ENCODE results near the gene S100A13. TPM values are rescaled to one million over a fixed set of nuclear protein-coding genes. Genes with fewer than 3 reads are reported as not detected.
"Not testable (repeated sequence)": the region's sequence is repeated elsewhere in the genome, so short reads cannot be mapped to it uniquely, and the experiment has no call there.

Gene S100A13
- total RNA-seq, 6 experiments from 2014 or later = 10.4 to 24.5 (median 21.9) TPM

DNA sequence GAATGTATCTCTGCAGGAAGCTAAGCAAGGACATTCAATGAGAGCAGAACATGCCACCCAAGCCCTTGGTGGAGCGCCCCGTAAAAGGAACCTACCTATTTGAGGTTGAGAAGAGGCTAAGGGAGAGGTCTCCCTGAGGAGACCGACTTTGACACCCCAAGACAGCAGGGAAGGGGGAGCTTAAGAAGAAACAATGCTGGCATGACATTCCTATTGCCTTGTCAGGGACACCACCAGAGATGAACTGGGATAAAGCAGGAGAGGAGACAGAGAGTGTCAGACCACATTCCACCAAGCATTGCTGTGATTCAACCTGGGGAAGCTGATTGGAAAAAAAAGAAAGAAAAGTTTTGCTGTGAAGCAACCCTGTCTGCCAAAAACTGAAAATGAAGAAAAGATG lies 48.4 kb downstream of the S100A13 start:
- ATAC-seq (no peak), DNase-seq (no peak)
- intact Hi-C loops (cut with DNase I) = loop anchor here in 1 of 2 donors (10.0 kb wide), 1 partner anchor 66 kb away; no protein-coding TSS in a partner anchor
- Histone ChIP-seq H3K27me3 (no peaks in the 10 kb centered on the region), H3K4me3 (no peak overlapping the region), H3K9me3 (no peaks in the 10 kb centered on the region), H3K27ac (no peak overlapping the region), H3K4me1 (no peaks in the 10 kb centered on the region), H3K36me3 (no peaks in the 10 kb centered on the region)
- 69% methylated on average over 3 of the region's 3 CpGs for WGBS (ENCODE audit: insufficient coverage, low coverage, low lambda C conversion rate, missing lambda C conversion rate)
- TF ChIP-seq, protein P1, sequence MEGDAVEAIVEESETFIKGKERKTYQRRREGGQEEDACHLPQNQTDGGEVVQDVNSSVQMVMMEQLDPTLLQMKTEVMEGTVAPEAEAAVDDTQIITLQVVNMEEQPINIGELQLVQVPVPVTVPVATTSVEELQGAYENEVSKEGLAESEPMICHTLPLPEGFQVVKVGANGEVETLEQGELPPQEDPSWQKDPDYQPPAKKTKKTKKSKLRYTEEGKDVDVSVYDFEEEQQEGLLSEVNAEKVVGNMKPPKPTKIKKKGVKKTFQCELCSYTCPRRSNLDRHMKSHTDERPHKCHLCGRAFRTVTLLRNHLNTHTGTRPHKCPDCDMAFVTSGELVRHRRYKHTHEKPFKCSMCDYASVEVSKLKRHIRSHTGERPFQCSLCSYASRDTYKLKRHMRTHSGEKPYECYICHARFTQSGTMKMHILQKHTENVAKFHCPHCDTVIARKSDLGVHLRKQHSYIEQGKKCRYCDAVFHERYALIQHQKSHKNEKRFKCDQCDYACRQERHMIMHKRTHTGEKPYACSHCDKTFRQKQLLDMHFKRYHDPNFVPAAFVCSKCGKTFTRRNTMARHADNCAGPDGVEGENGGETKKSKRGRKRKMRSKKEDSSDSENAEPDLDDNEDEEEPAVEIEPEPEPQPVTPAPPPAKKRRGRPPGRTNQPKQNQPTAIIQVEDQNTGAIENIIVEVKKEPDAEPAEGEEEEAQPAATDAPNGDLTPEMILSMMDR (IDR thresholded peaks at IDR 0.05) = no peak
- TF ChIP-seq POLR2A (IDR thresholded peaks at IDR 0.05) = no peak

DNA sequence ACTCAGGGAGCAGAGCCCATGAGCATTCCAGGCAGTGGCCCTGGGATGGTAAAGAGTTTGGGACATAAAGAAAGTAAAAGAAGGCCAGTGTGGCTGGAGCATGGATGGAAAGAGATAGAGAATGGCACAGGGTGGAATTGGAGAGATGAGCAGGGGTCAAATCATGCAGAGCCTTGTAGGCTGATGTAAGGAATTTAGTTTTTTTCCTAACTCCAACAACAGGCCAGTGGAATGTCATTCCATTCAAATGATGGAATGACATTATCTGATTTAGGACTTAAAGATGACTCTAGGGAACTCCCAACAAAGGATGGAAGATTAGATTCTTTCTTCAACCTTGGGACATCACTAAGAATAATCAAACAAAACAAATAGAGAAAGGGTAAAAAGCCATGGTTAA lies 48.8 kb downstream of the S100A13 start:
- no peaks in the 10 kb centered on the region for H3K27me3 ChIP-seq
- no peaks in the 10 kb centered on the region for H3K36me3 ChIP-seq
- no peaks in the 10 kb centered on the region for H3K4me1 ChIP-seq
- DNase-seq = no peak
- H3K27ac ChIP-seq = no peak overlapping the region
- H3K9me3 ChIP-seq = no peaks in the 10 kb centered on the region
- H3K4me3 ChIP-seq = no peak overlapping the region
- no peak for ATAC-seq
- intact Hi-C loops (cut with DNase I) = loop anchor here in 1 of 2 donors (10.0 kb wide), 1 partner anchor 66 kb away; no protein-coding TSS in a partner anchor
- TF ChIP-seq, protein P1 (IDR thresholded peaks at IDR 0.05) = no peak
- no peak for TF ChIP-seq POLR2A (IDR thresholded peaks at IDR 0.05)

DNA sequence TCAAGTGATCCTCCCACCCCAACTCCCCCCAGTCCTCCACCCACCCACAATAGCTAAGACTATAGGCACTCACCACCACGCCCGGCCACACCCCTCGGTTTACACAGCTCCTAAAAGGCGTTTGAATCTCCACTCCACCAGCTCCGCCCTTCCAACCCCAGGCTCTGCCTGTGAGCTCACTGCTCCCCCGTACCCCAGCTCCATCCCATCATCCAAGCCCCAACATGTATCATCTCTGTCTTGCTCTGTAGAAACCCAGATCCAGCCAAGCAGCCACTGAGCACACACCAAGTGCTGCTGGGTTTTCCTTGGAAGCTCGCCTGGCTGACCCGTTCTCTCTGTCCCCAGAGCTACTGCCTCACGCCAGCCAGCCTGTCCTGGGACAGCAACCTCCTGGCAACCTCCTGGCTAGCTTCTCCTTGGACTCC lies 49.7 kb downstream of the S100A13 start:
- WGBS (ENCODE audit: insufficient coverage, low coverage, low lambda C conversion rate, missing lambda C conversion rate) = 62% methylated on average over 9 of the region's 9 CpGs
- intact Hi-C loops (cut with DNase I) = loop anchor here in 1 of 2 donors (10.0 kb wide), 1 partner anchor 67 kb away; no protein-coding TSS in a partner anchor
- DNase-seq = no peak

DNA sequence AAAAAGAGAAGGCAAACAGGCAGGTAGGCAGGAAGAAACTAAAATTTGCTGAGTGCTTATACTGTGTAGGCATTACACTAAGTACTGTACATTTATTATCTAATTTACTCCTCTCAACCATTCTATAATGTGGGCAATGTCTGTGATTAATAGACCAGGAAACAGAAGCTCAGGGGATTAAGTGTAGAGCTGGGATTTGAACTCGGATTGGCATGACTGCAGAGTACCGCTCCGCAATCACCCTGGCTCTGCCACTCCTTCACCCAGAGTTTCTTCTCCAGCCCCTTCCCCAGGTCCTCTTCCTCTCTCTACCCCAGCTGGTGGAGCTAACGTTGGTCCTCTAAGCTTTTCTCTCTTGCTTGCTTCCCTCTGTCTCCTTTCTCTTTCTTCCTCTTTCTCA lies 50.2 kb downstream of the S100A13 start:
- ATAC-seq = no peak
- intact Hi-C loops (cut with DNase I) = loop anchor here in 1 of 2 donors (10.0 kb wide), 1 partner anchor 68 kb away; no protein-coding TSS in a partner anchor

More for the DNA sequence above, 49.7 kb downstream of the S100A13 start:
- no peak overlapping the region for H3K4me3 ChIP-seq
- no peaks in the 10 kb centered on the region for H3K36me3 ChIP-seq
- TF ChIP-seq, protein P1 (IDR thresholded peaks at IDR 0.05) = no peak
- no peak for TF ChIP-seq POLR2A (IDR thresholded peaks at IDR 0.05)
- no peak for ATAC-seq
- H3K9me3 ChIP-seq = no peaks in the 10 kb centered on the region
- no peak overlapping the region for H3K27ac ChIP-seq
- H3K27me3 ChIP-seq = no peaks in the 10 kb centered on the region
- peaks cover 0 to 3% (median 0%) of the 10 kb centered on the region in 4 donors for H3K4me1 ChIP-seq

DNA sequence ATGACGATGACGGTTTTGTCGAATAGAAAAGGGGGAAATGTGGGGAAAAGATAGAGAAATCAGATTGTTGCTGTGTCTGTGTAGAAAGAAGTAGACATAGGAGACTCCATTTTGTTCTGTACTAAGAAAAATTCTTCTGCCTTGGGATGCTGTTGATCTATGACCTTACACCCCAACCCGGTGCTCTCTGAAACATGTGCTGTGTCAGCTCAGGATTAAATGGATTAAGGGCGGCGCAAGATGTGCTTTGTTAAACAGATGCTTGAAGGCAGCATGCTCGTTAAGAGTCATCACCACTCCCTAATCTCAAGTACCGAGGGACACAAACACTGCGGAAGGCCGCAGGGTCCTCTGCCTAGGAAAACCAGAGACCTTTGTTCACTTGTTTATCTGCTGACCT lies 51.8 kb downstream of the S100A13 start:
- not testable (repeated sequence) for H3K9me3 ChIP-seq, H3K27me3 ChIP-seq, ATAC-seq, H3K4me1 ChIP-seq, H3K4me3 ChIP-seq, H3K36me3 ChIP-seq, H3K27ac ChIP-seq, DNase-seq
- intact Hi-C loops (cut with DNase I) = loop anchor here in 1 of 2 donors (10.0 kb wide), 1 partner anchor 69 kb away; no protein-coding TSS in a partner anchor
- 75% methylated on average over 7 of the region's 10 CpGs for WGBS (ENCODE audit: insufficient coverage, low coverage, low lambda C conversion rate, missing lambda C conversion rate)

More for the DNA sequence above, 50.2 kb downstream of the S100A13 start:
- no peaks in the 10 kb centered on the region for H3K36me3 ChIP-seq
- no peak overlapping the region for H3K4me3 ChIP-seq
- WGBS (ENCODE audit: insufficient coverage, low coverage, low lambda C conversion rate, missing lambda C conversion rate) = 66% methylated on average over 4 of the region's 4 CpGs
- peaks cover 0 to 3% (median 0%) of the 10 kb centered on the region in 4 donors for H3K4me1 ChIP-seq
- no peaks in the 10 kb centered on the region for H3K27me3 ChIP-seq
- no peak overlapping the region for H3K27ac ChIP-seq
- no peaks in the 10 kb centered on the region for H3K9me3 ChIP-seq
- no peak for DNase-seq
- TF ChIP-seq, protein P1 (IDR thresholded peaks at IDR 0.05) = no peak
- no peak for TF ChIP-seq POLR2A (IDR thresholded peaks at IDR 0.05)

DNA sequence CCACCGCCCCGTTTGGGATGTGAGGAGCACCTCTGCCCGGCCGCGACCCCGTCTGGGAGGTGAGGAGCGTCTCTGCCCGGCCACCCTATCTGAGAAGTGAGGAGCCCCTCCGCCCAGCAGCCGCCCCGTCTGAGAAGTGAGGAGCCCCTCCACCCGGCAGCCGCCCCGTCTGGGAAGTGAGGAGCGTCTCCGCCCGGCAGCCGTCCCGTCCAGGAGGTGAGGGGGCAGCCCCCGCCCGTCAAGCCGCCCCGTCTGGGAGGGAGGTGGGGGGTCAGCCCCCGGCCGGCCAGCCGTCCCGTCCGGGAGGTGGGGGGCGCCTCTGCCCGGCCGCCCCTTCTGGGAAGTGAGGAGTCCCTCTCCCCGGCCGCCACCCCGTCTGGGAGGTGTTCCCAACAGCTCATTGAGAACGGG lies 52.2 kb downstream of the S100A13 start:
- not testable (repeated sequence) for H3K27ac ChIP-seq, H3K4me1 ChIP-seq, H3K27me3 ChIP-seq, H3K9me3 ChIP-seq, H3K36me3 ChIP-seq, DNase-seq, ATAC-seq, H3K4me3 ChIP-seq
- intact Hi-C loops (cut with DNase I) = loop anchor here in 1 of 2 donors (10.0 kb wide), 1 partner anchor 70 kb away; no protein-coding TSS in a partner anchor
- WGBS (ENCODE audit: insufficient coverage, low coverage, low lambda C conversion rate, missing lambda C conversion rate) = 100% methylated on average over 1 of the region's 35 CpGs

Data from right lobe of liver (tissue), 6 donors.